ENCODE results near the gene C9orf43. TPM values are rescaled to one million over a fixed set of nuclear protein-coding genes. Genes with fewer than 3 reads are reported as not detected.

C9orf43 gene
- polyA plus RNA-seq, 1 experiment: 0.23 TPM

DNA sequence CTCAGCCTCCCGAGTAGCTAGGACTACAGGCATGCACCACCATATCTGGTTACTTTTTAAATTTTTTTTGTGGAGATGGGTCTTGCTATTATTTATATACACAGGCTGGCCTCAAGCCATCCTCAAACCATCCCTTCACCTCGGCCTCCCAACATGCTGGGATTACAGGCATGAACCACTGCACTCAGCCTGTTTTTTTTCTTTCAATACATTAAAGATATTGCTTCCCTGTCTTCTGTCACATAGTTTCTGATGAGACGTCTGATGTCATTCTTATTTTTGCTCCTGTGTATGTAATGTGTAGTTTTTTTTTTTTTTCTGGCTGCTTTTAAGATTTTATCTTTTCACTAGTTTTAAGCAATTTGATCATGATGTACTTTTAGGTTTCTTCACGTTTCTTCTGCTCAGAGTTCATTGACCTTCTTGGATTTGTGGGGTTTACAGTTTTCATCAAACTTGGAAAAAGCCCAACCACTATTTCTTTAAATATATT is 41.6 kb downstream of the C9orf43 start:
- TF ChIP-seq CTCF (IDR thresholded peaks at IDR 0.05; ENCODE audit: insufficient read depth, low read depth, low read length): no peak
- CTCF ChIA-PET: interaction anchor here (1.1 to 10.1 kb wide), 3 partner anchors 118 to 203 kb away, joined by 3 to 288 read pairs (median 157); no protein-coding TSS in a partner anchor
- Histone ChIP-seq H3K4me3 (ENCODE audit: low read depth, low read length) (no peak overlapping the region), H3K27me3 (ENCODE audit: control insufficient read depth, insufficient read depth, low read length) (no peaks in the 10 kb centered on the region), H3K36me3 (ENCODE audit: control insufficient read depth, insufficient read depth, low read length) (no peaks in the 10 kb centered on the region)
- DNase-seq (ENCODE audit: low read depth): no peak
- POLR2A ChIA-PET: no interaction called here

- TF ChIP-seq CTCF (IDR thresholded peaks at IDR 0.05; ENCODE audit: insufficient read depth, low read depth, low read length): no peak
- POLR2A ChIA-PET: interaction anchor here (0.6 to 1.4 kb wide), 4 partner anchors 52 to 195 kb away, joined by 3 to 18 read pairs (median 4); no protein-coding TSS in a partner anchor
- CTCF ChIA-PET: interaction anchor here (0.8 to 2.8 kb wide), 10 partner anchors 9 to 203 kb away, joined by 3 to 27 read pairs (median 9); no protein-coding TSS in a partner anchor
- Histone ChIP-seq H3K36me3 (ENCODE audit: control insufficient read depth, insufficient read depth, low read length) (no peaks in the 10 kb centered on the region), H3K27me3 (ENCODE audit: control insufficient read depth, insufficient read depth, low read length) (no peaks in the 10 kb centered on the region), H3K4me3 (ENCODE audit: low read depth, low read length) (no peak overlapping the region)
- peak; percentile 59 for DNase-seq (ENCODE audit: low read depth)
These were observed 44.6 kb downstream of the C9orf43 start for GRCh38 chr9:113454914-113455761.

GRCh38 chr9:113456235-113456634 is 45.7 kb downstream of the C9orf43 start:
- Histone ChIP-seq H3K27me3 (ENCODE audit: control insufficient read depth, insufficient read depth, low read length) (no peaks in the 10 kb centered on the region), H3K4me3 (ENCODE audit: low read depth, low read length) (no peak overlapping the region), H3K36me3 (ENCODE audit: control insufficient read depth, insufficient read depth, low read length) (no peaks in the 10 kb centered on the region)
- POLR2A ChIA-PET: no interaction called here
- CTCF ChIA-PET: interaction anchor here (1.5 to 2.8 kb wide), 3 partner anchors 10 to 197 kb away, joined by 5 to 16 read pairs (median 10); no protein-coding TSS in a partner anchor
- TF ChIP-seq CTCF (IDR thresholded peaks at IDR 0.05; ENCODE audit: insufficient read depth, low read depth, low read length): no peak
- no peak for DNase-seq (ENCODE audit: low read depth)

- ChIA-PET CTCF (interaction anchor here (1.5 kb wide), 1 partner anchor 197 kb away, joined by 4 read pairs; no protein-coding TSS in a partner anchor), POLR2A (no interaction called here)
- no peak for TF ChIP-seq CTCF (IDR thresholded peaks at IDR 0.05; ENCODE audit: insufficient read depth, low read depth, low read length)
- Histone ChIP-seq H3K27me3 (ENCODE audit: control insufficient read depth, insufficient read depth, low read length) (peaks cover 10% of the 10 kb centered on the region), H3K4me3 (ENCODE audit: low read depth, low read length) (no peak overlapping the region), H3K36me3 (ENCODE audit: control insufficient read depth, insufficient read depth, low read length) (no peaks in the 10 kb centered on the region)
- no peak for DNase-seq (ENCODE audit: low read depth)
These were observed 50.7 kb downstream of the C9orf43 start for GRCh38 chr9:113461285-113461684.

GRCh38 chr9:113461943-113462342 is 51.4 kb downstream of the C9orf43 start:
- H3K4me3 ChIP-seq (ENCODE audit: low read depth, low read length): no peak overlapping the region
- peaks cover 10% of the 10 kb centered on the region for H3K27me3 ChIP-seq (ENCODE audit: control insufficient read depth, insufficient read depth, low read length)
- no peak for DNase-seq (ENCODE audit: low read depth)
- H3K36me3 ChIP-seq (ENCODE audit: control insufficient read depth, insufficient read depth, low read length): no peaks in the 10 kb centered on the region
- TF ChIP-seq CTCF (IDR thresholded peaks at IDR 0.05; ENCODE audit: insufficient read depth, low read depth, low read length): no peak
- ChIA-PET POLR2A (no interaction called here), CTCF (interaction anchor here (1.3 to 1.5 kb wide), 2 partner anchors 12 to 196 kb away, joined by 3 to 4 read pairs; no protein-coding TSS in a partner anchor)
